A549 (cell line): ENCODE results near the gene SLC11A1.

Experiments used
- ESRRA ChIP-seq: fragments of 150-350 bp; IDR thresholded peaks from 2 replicates; pipeline ENCODE4 v1.6.1; 2014; ENCODE audit warnings: mild to moderate bottlenecking, low read length, borderline replicate concordance
- HDAC2 ChIP-seq: fragments of 200-600 bp; sonication (generic); IDR thresholded peaks from 2 replicates; pipeline ENCODE4 v1.6.1; 2016
- MYC ChIP-seq: IDR thresholded peaks from 2 replicates; pipeline ENCODE4 v1.6.1; 2012; ENCODE audit warnings: mild to moderate bottlenecking, inconsistent platforms, low read length, improper control_type of control experiment, borderline replicate concordance
- RCOR1 ChIP-seq: fragments of 150-350 bp; IDR thresholded peaks from 2 replicates; pipeline ENCODE4 v1.6.1; 2014; ENCODE audit warnings: antibody characterized with exemption, low read length, low read depth
- RNF2 ChIP-seq: fragments of 200-600 bp; sonication (generic); IDR thresholded peaks from 2 replicates; pipeline ENCODE4 v1.6.1; 2016; ENCODE audit warnings: low read depth, mild to moderate bottlenecking, antibody characterized with exemption, moderate library complexity, borderline replicate concordance
- USF2 ChIP-seq: fragments of 450-650 bp; IDR thresholded peaks from 2 replicates; pipeline ENCODE4 v1.6.1; 2014; ENCODE audit warnings: antibody characterized with exemption
- TF ChIP-seq, protein P1 (sequence below): fragments of >200 bp; sonication (Bioruptor Twin); formaldehyde crosslinking; IDR thresholded peaks from 3 replicates; pipeline ENCODE4 v1.5.1; 2016
- TF ChIP-seq, protein P2 (sequence below): fragments of >200 bp; sonication (Bioruptor Twin); formaldehyde crosslinking; IDR thresholded peaks from 3 replicates; pipeline ENCODE4 v1.6.1; 2016

- no peak for TF ChIP-seq MYC
- no peak for TF ChIP-seq HDAC2
- TF ChIP-seq, protein P1, sequence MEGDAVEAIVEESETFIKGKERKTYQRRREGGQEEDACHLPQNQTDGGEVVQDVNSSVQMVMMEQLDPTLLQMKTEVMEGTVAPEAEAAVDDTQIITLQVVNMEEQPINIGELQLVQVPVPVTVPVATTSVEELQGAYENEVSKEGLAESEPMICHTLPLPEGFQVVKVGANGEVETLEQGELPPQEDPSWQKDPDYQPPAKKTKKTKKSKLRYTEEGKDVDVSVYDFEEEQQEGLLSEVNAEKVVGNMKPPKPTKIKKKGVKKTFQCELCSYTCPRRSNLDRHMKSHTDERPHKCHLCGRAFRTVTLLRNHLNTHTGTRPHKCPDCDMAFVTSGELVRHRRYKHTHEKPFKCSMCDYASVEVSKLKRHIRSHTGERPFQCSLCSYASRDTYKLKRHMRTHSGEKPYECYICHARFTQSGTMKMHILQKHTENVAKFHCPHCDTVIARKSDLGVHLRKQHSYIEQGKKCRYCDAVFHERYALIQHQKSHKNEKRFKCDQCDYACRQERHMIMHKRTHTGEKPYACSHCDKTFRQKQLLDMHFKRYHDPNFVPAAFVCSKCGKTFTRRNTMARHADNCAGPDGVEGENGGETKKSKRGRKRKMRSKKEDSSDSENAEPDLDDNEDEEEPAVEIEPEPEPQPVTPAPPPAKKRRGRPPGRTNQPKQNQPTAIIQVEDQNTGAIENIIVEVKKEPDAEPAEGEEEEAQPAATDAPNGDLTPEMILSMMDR = no peak
- TF ChIP-seq RNF2 = no peak
- TF ChIP-seq, protein P2, sequence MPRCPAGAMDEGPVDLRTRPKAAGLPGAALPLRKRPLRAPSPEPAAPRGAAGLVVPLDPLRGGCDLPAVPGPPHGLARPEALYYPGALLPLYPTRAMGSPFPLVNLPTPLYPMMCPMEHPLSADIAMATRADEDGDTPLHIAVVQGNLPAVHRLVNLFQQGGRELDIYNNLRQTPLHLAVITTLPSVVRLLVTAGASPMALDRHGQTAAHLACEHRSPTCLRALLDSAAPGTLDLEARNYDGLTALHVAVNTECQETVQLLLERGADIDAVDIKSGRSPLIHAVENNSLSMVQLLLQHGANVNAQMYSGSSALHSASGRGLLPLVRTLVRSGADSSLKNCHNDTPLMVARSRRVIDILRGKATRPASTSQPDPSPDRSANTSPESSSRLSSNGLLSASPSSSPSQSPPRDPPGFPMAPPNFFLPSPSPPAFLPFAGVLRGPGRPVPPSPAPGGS = no peak
- no peak for TF ChIP-seq USF2
- TF ChIP-seq ESRRA = no peak
- no peak for TF ChIP-seq RCOR1
Observed at GRCh38 chr2:218431878-218432277, 49.8 kb downstream of the SLC11A1 start.
